Stomach (tissue), 9 donors: Measurements from ENCODE around the gene SCAF4. TPM values are rescaled to one million over a fixed set of nuclear protein-coding genes. Genes with fewer than 3 reads are reported as not detected.

Experiments
- DNase-seq, 2 donors: peaks; one replicate each; pipeline versions ENCODE4 v3.0.0 to v3.0.0-alpha.2; 2013 to 2019
- H3K27ac ChIP-seq, 5 donors: fragments of 200-600 bp in 4 of 5; sonication (generic) in 4 of 5; one replicate each; pipeline ENCODE4 v1.5.1; 2013 to 2019; ENCODE audit warnings: mild to moderate bottlenecking in 1 of 5, moderate library complexity in 1 of 5
- H3K27me3 ChIP-seq, 3 donors: fragments of 200-600 bp; sonication (generic); one replicate each; pipeline ENCODE4 v1.5.1; 2017 to 2019; ENCODE audit warnings: mixed run types in 1 of 3
- H3K36me3 ChIP-seq, 4 donors: fragments of 200-600 bp; sonication (generic); 1 replicate in 3 of 4; 2 replicates in 1 of 4; pipeline ENCODE4 v1.5.1; 2016 to 2019
- H3K4me1 ChIP-seq, 4 donors: fragments of 200-600 bp; sonication (generic); one replicate each; pipeline ENCODE4 v1.5.1; 2016 to 2019
- H3K4me3 ChIP-seq, 4 donors: fragments of 200-600 bp; sonication (generic) in 3 of 4; one replicate each; pipeline ENCODE4 v1.5.1; 2016 to 2019; ENCODE audit warnings: mild to moderate bottlenecking in 1 of 4
- H3K9me3 ChIP-seq, 4 donors: fragments of 200-600 bp; sonication (generic); one replicate each; pipeline ENCODE4 v1.5.1; 2016 to 2019
- CTCF ChIP-seq, 7 experiments: fragments of 450-650 bp in 4 of 7; fragments of 200-600 bp in 3 of 7; sonication (generic) in 3 of 7; IDR thresholded peaks; one replicate each; pipeline ENCODE4 v1.5.1; 2016 to 2019; ENCODE audit warnings: antibody characterized with exemption in 7 of 7, control low read depth in 2 of 7, mild to moderate bottlenecking in 1 of 7
- EP300 ChIP-seq: sonication (generic); formaldehyde crosslinking; IDR thresholded peaks from one replicate; pipeline ENCODE4 v1.6.1; 2017; ENCODE audit warnings: antibody characterized with exemption
- POLR2A ChIP-seq, 4 donors: fragments of 450-650 bp; IDR thresholded peaks; one replicate each; pipeline ENCODE4 v1.6.1; 2016; ENCODE audit warnings: antibody characterized with exemption in 4 of 4, control low read depth in 2 of 4, mild to moderate bottlenecking in 1 of 4, moderate library complexity in 1 of 4
- POLR2AphosphoS5 ChIP-seq, 3 donors: sonication (generic); formaldehyde crosslinking; IDR thresholded peaks; one replicate each; pipeline ENCODE4 v1.6.1; 2016; ENCODE audit warnings: antibody characterized with exemption in 3 of 3
- WGBS, 5 donors: extraction: QIAGEN DNeasy Blood & Tissue Kit in 3 of 5; methylation state at CpG; one replicate each; pipeline versions ENCODE4 v1.1.5 to v1.1.7; 2013 to 2018; 5-methylcytosine and 5-hydroxymethylcytosine counted together
- intact Hi-C: fragments of 100-400 bp; cut with DNase I; formaldehyde crosslinking; loops from one replicate; pipeline ENCODE4 v1.15.1; 2023; ENCODE audit warnings: low total_unique reads
- polyA plus RNA-seq, 3 donors: library from polyadenylated mRNA; stranded (reverse); fragments of 200-250 nt; gene quantifications; one replicate each; pipeline ENCODE4 v1.2.3, GENCODE V29; 2013
- total RNA-seq, 5 donors: library from RNA; depleted of rRNA; stranded (reverse); fragments of >200 nt; gene quantifications; one replicate each; pipeline versions ENCODE4 v1.1.0 to v1.2.3, GENCODE V29; 2014 to 2016
- donor health status: healthy with polysubstance abuse.
- donor health status: Bipolar disorder and iron deficiency.
- donor health status: healthy.

SCAF4 gene
- total and polyA plus RNA-seq, 8 donors = 5.4 to 34.4 (median 13.6) TPM

GRCh38 chr21:31752967-31753366, 21.0 kb upstream of the SCAF4 start:
- no peaks in the 10 kb centered on the region for H3K9me3 ChIP-seq
- H3K4me1 ChIP-seq = no peaks in the 10 kb centered on the region
- DNase-seq = no peak
- intact Hi-C loops = no loop called here
- TF ChIP-seq EP300 (no peak), POLR2A (IDR thresholded peaks at IDR 0.05) (no peak), POLR2AphosphoS5 (IDR thresholded peaks at IDR 0.05) (no peak), CTCF (IDR thresholded peaks at IDR 0.05) (no peak)
- H3K36me3 ChIP-seq = no peaks in the 10 kb centered on the region
- 72 to 87% (median 83%) methylated on average over 3 of the region's 3 CpGs for WGBS, 5 donors
- H3K27ac ChIP-seq = no peak overlapping the region
- H3K4me3 ChIP-seq = no peak overlapping the region
- H3K27me3 ChIP-seq = no peaks in the 10 kb centered on the region

GRCh38 chr21:31752352-31752751, 20.4 kb upstream of the SCAF4 start:
- Histone ChIP-seq H3K27ac (no peak overlapping the region), H3K27me3 (no peaks in the 10 kb centered on the region), H3K36me3 (no peaks in the 10 kb centered on the region), H3K9me3 (no peaks in the 10 kb centered on the region), H3K4me3 (no peak overlapping the region), H3K4me1 (no peaks in the 10 kb centered on the region)
- no peak for TF ChIP-seq POLR2A (IDR thresholded peaks at IDR 0.05)
- no peak for TF ChIP-seq CTCF (IDR thresholded peaks at IDR 0.05)
- no peak for TF ChIP-seq EP300
- TF ChIP-seq POLR2AphosphoS5 (IDR thresholded peaks at IDR 0.05) = no peak
- DNase-seq = no peak
- WGBS, 5 donors = 87 to 94% (median 93%) methylated on average over 4 of the region's 4 CpGs
- intact Hi-C loops = no loop called here

- peaks cover 0 to 2% (median 0%) of the 10 kb centered on the region in 4 donors for H3K9me3 ChIP-seq
- intact Hi-C loops = no loop called here
- DNase-seq = no peak
- H3K27ac ChIP-seq = no peak overlapping the region
- H3K27me3 ChIP-seq = no peaks in the 10 kb centered on the region
- H3K36me3 ChIP-seq = no peaks in the 10 kb centered on the region
- no peaks in the 10 kb centered on the region for H3K4me1 ChIP-seq
- TF ChIP-seq CTCF (IDR thresholded peaks at IDR 0.05) (no peak), EP300 (no peak)
- H3K4me3 ChIP-seq = no peak overlapping the region
Observed at GRCh38 chr21:31750843-31751242, 18.9 kb upstream of the SCAF4 start.

- Histone ChIP-seq H3K4me3 (no peak overlapping the region), H3K27me3 (no peaks in the 10 kb centered on the region), H3K36me3 (no peaks in the 10 kb centered on the region), H3K9me3 (peaks cover 0 to 8% (median 2%) of the 10 kb centered on the region in 4 donors), H3K27ac (no peak overlapping the region), H3K4me1 (no peaks in the 10 kb centered on the region)
- 82 to 85% (median 83%) methylated on average over 5 of the region's 5 CpGs for WGBS, 5 donors
- TF ChIP-seq POLR2AphosphoS5 (IDR thresholded peaks at IDR 0.05) (no peak), POLR2A (IDR thresholded peaks at IDR 0.05) (no peak), EP300 (no peak), CTCF (IDR thresholded peaks at IDR 0.05) (no peak)
- intact Hi-C loops = no loop called here
- no peak for DNase-seq
Observed at GRCh38 chr21:31744182-31744800, 12.4 kb upstream of the SCAF4 start.
